Embryonic facial prominence (tissue), 1 donor: ENCODE measurements around the gene WNT7A.
"Not testable (repeated sequence)": the region's sequence is repeated elsewhere in the genome, so short reads cannot be mapped to it uniquely, and the experiment has no call there.

Experiments used
- DNase-seq: peaks from one replicate; pipeline ENCODE4 v3.0.0-alpha.2; 2016; ENCODE audit errors: extremely low spot score

WNT7A gene

GRCh38 chr3:13865581-13865980 lies 14.3 kb downstream of the WNT7A start:
- DNase-seq = no peak

GRCh38 chr3:13865106-13865505 lies 14.8 kb downstream of the WNT7A start:
- no peak for DNase-seq

- no peak for DNase-seq
Measured at GRCh38 chr3:13863965-13864595, 15.8 kb downstream of the WNT7A start.

GRCh38 chr3:13863382-13863952 lies 16.4 kb downstream of the WNT7A start:
- no peak for DNase-seq

- no peak for DNase-seq
Measured at GRCh38 chr3:13861461-13861860, 18.4 kb downstream of the WNT7A start.

- DNase-seq = no peak
Measured at GRCh38 chr3:13860001-13860400, 19.9 kb downstream of the WNT7A start.

- no peak for DNase-seq
Measured at GRCh38 chr3:13858768-13859520, 20.9 kb downstream of the WNT7A start.

- no peak for DNase-seq
Measured at GRCh38 chr3:13857702-13858380, 22.0 kb downstream of the WNT7A start.

- DNase-seq = not testable (repeated sequence)
Measured at GRCh38 chr3:13856628-13857027, 23.2 kb downstream of the WNT7A start.

- no peak for DNase-seq
Measured at GRCh38 chr3:13856006-13856405, 23.9 kb downstream of the WNT7A start.

GRCh38 chr3:13854492-13854891 lies 25.4 kb downstream of the WNT7A start:
- DNase-seq = no peak

- no peak for DNase-seq
Measured at GRCh38 chr3:13853978-13854296, 25.9 kb downstream of the WNT7A start.

GRCh38 chr3:13853256-13853977 lies 26.5 kb downstream of the WNT7A start:
- no peak for DNase-seq

GRCh38 chr3:13852638-13853009 lies 27.2 kb downstream of the WNT7A start:
- no peak for DNase-seq

- no peak for DNase-seq
Measured at GRCh38 chr3:13851997-13852637, 27.8 kb downstream of the WNT7A start.

GRCh38 chr3:13851091-13851849 lies 28.6 kb downstream of the WNT7A start:
- DNase-seq = no peak

GRCh38 chr3:13850161-13850945 lies 29.5 kb downstream of the WNT7A start:
- no peak for DNase-seq

GRCh38 chr3:13849018-13849417 lies 30.9 kb downstream of the WNT7A start:
- DNase-seq = no peak

GRCh38 chr3:13846716-13847570 lies 32.9 kb downstream of the WNT7A start:
- no peak for DNase-seq
